HepG2 (cell line): ENCODE results near the gene ADAMTS13. TPM values are rescaled to one million over a fixed set of nuclear protein-coding genes. Genes with fewer than 3 reads are reported as not detected.
A peak's percentile ranks its signal among the peaks of the same experiment; 100 is the strongest.

Experiments
- EP300 ChIP-seq, 3 experiments: sonication (generic) in 1 of 3; formaldehyde crosslinking in 1 of 3; IDR thresholded peaks; 2 replicates each; pipeline versions ENCODE4 v1.5.1 to v1.6.1; 2011 to 2020; ENCODE audit warnings: low read depth in 2 of 3, low read length in 2 of 3, borderline replicate concordance in 1 of 3, improper control_type of control experiment in 1 of 3, mild to moderate bottlenecking in 1 of 3, missing genetic modification reagents in 1 of 3, moderate library complexity in 1 of 3
- HDAC1 ChIP-seq: sonication (generic); formaldehyde crosslinking; IDR thresholded peaks from 2 replicates; pipeline ENCODE4 v1.5.1; 2020; ENCODE audit warnings: mild to moderate bottlenecking, missing genetic modification reagents
- HNRNPUL1 ChIP-seq: fragments of 200-400 bp; formaldehyde crosslinking; IDR thresholded peaks from 2 replicates; pipeline ENCODE4 v1.6.1; 2017; ENCODE audit warnings: low read depth, mild to moderate bottlenecking, low read length, moderate library complexity
- NR0B2 ChIP-seq: sonication (generic); formaldehyde crosslinking; IDR thresholded peaks from 2 replicates; pipeline ENCODE4 v1.4.0; 2020; ENCODE audit warnings: mild to moderate bottlenecking, missing genetic modification reagents
- NR2F6 ChIP-seq, 2 experiments: IDR thresholded peaks; 2 replicates each; pipeline ENCODE4 v1.6.1; 2016; ENCODE audit warnings: antibody characterized with exemption in 1 of 2, mild to moderate bottlenecking in 1 of 2
- PHF21A ChIP-seq: sonication (generic); formaldehyde crosslinking; IDR thresholded peaks from 2 replicates; pipeline ENCODE4 v1.5.0; 2020; ENCODE audit warnings: mild to moderate bottlenecking, missing genetic modification reagents
- RAD51 ChIP-seq: fragments of 450-650 bp; IDR thresholded peaks from 2 replicates; pipeline ENCODE4 v1.6.1; 2016; ENCODE audit warnings: borderline replicate concordance
- RFX5 ChIP-seq: IDR thresholded peaks from 2 replicates; pipeline ENCODE4 v1.6.1; 2011; ENCODE audit warnings: low read depth, low read length, improper control_type of control experiment
- SRSF1 ChIP-seq: fragments of 200-400 bp; formaldehyde crosslinking; optimal IDR thresholded peaks from 2 replicates; pipeline ENCODE3; 2017; ENCODE audit warnings: mild to moderate bottlenecking, low read depth, low read length, moderate library complexity
- TEAD3 ChIP-seq: optimal IDR thresholded peaks from 2 replicates; pipeline ENCODE3; 2016; ENCODE audit warnings: borderline replicate concordance
- ZBTB2 ChIP-seq: sonication (generic); formaldehyde crosslinking; IDR thresholded peaks from 2 replicates; pipeline ENCODE4 v1.8.0; 2022; ENCODE audit warnings: low read depth, missing genetic modification reagents
- ZBTB33 ChIP-seq: sonication (generic); formaldehyde crosslinking; IDR thresholded peaks from 2 replicates; pipeline ENCODE4 v1.4.0; 2020; ENCODE audit warnings: missing genetic modification reagents
- ZFP37 ChIP-seq: sonication (generic); formaldehyde crosslinking; IDR thresholded peaks from 2 replicates; pipeline ENCODE4 v1.4.0; 2020; ENCODE audit warnings: missing genetic modification reagents, borderline replicate concordance
- ZHX2 ChIP-seq, 2 experiments: sonication (generic) in 1 of 2; formaldehyde crosslinking in 1 of 2; IDR thresholded peaks; 2 replicates each; pipeline versions ENCODE4 v1.6.1 to v1.9.0; 2014 to 2022; ENCODE audit warnings: antibody characterized with exemption in 1 of 2, borderline replicate concordance in 1 of 2, inconsistent platforms in 1 of 2, low read depth in 1 of 2, missing genetic modification reagents in 1 of 2
- ZNF747 ChIP-seq: sonication (generic); formaldehyde crosslinking; IDR thresholded peaks from 2 replicates; pipeline ENCODE4 v1.8.1; 2023; ENCODE audit warnings: missing genetic modification reagents, mild to moderate bottlenecking, borderline replicate concordance
- ZNF879 ChIP-seq: sonication (generic); formaldehyde crosslinking; IDR thresholded peaks from 2 replicates; pipeline ENCODE4 v1.8.1; 2023; ENCODE audit warnings: missing genetic modification reagents
- polyA plus RNA-seq, 8 experiments: library from polyadenylated mRNA; depleted of rRNA in 3 of 8; stranded (reverse) in 7 of 8; unstranded in 1 of 8; fragments of >200 nt; fragmentation: Illumina TruSeq in 4 of 8; extraction: Trizol in 4 of 8; gene quantifications; 2 replicates each; pipeline versions ENCODE4 v1.2.1 to v1.2.3, GENCODE V29; 2011 to 2016; ENCODE audit warnings: low read depth in 4 of 8, missing spikeins in 1 of 8, mixed read lengths in 1 of 8; ENCODE audit not compliant: insufficient read depth in 1 of 8
- total RNA-seq, 5 experiments: library from RNA; depleted of rRNA; stranded (reverse); fragments of >200 nt; fragmentation: Illumina TruSeq; extraction: Trizol; gene quantifications; 2 replicates each; pipeline ENCODE4 v1.2.3, GENCODE V29; 2016; ENCODE audit warnings: low read depth in 1 of 5

The ADAMTS13 gene
- total and polyA plus RNA-seq, 2 of the 13 experiments (the other 11 are each of a cell fraction or from before 2014, with no cell fraction given), result 0.91 to 4.5 TPM

GRCh38 chr9:133375724-133376654 is 46.2 kb upstream of the ADAMTS13 start, which contains the start of the genes STKLD1 and SURF4 (continued):
- TF ChIP-seq ZBTB33 (CRISPR knock-in tag) (no peak), ZNF747 (CRISPR knock-in tag) (0 out of 2 replicates have a peak, but pooled peaks have one; percentile 41), ZHX2 (IDR thresholded peaks at IDR 0.05; ENCODE audit: low read depth) (no peak), ZHX2 (CRISPR knock-in tag; IDR thresholded peaks at IDR 0.05; ENCODE audit: borderline replicate concordance) (no peak; the same call in 1 of the 2 replicates), ZFP37 (CRISPR knock-in tag) (no peak), TEAD3 (CRISPR knock-in tag) (peak; percentile 20), SRSF1 (peak; percentile 53), HNRNPUL1 (no peak), NR0B2 (CRISPR knock-in tag) (0 out of 2 replicates have a peak, but pooled peaks have one; percentile 18), ZBTB2 (CRISPR knock-in tag) (peak; percentile 81), NR2F6 (IDR thresholded peaks at IDR 0.05) (no peak), NR2F6 (CRISPR knock-in tag; IDR thresholded peaks at IDR 0.05) (no peak), ZNF879 (CRISPR knock-in tag) (0 out of 2 replicates have a peak, but pooled peaks have one; percentile 55), HDAC1 (CRISPR knock-in tag) (peak; percentile 56), RAD51 (no peak), PHF21A (peak; percentile 68), RFX5 (no peak), EP300 (IDR thresholded peaks at IDR 0.05; ENCODE audit: low read depth in 2 of 2, low read length in 2 of 2) (no peak), EP300 (CRISPR knock-in tag; IDR thresholded peaks at IDR 0.05; ENCODE audit: borderline replicate concordance) (0 out of 2 replicates have a peak, but pooled peaks have one; percentile 10)
